SK-N-SH (cell line): ENCODE data around the gene TBC1D5. TPM values are rescaled to one million over a fixed set of nuclear protein-coding genes. Genes with fewer than 3 reads are reported as not detected.

ENCODE experiments used
- CTCF ChIA-PET: fragments of 300-600, 350-600 bp; formaldehyde crosslinking; extraction: SDS; loops from one replicate; lab custom pipeline; 2021; lab: Yijun Ruan, JAX
- POLR2A ChIA-PET: fragments of 350-600 bp; sonication (Branson Sonifier 250); formaldehyde crosslinking; extraction: SDS; loops from one replicate; lab custom pipeline; 2020; ENCODE audit warnings: antibody characterized with exemption, inconsistent platforms; lab: Yijun Ruan, JAX
- DNase-seq: peaks from one replicate; pipeline ENCODE4 v3.0.0; 2012
- H2AFZ ChIP-seq: fragments of 200-600 bp; sonication (generic); 2 replicates; pipeline ENCODE4 v1.8.1; 2016; ENCODE audit warnings: antibody characterized with exemption, mild to moderate bottlenecking, low read depth
- H3F3A ChIP-seq: fragments of 200-600 bp; sonication (generic); replicated peaks from 2 replicates; pipeline ENCODE3; 2016; ENCODE audit warnings: antibody characterized with exemption, mild to moderate bottlenecking; ENCODE audit not compliant: insufficient read depth
- H3K27ac ChIP-seq, 2 experiments: fragments of 200-500 bp in 1 of 2; fragments of 200-600 bp in 1 of 2; sonication (Bioruptor generic) in 1 of 2; sonication (generic), shearing (Covaris generic) in 1 of 2; 2 replicates each; pipeline versions ENCODE4 v1.5.1 to v1.6.1; 2014 to 2016; ENCODE audit warnings: low read depth in 2 of 2, inconsistent platforms in 1 of 2, low read length in 1 of 2, mild to moderate bottlenecking in 1 of 2, mixed read lengths in 1 of 2
- H3K27me3 ChIP-seq: fragments of 200-600 bp; sonication (generic), shearing (Covaris generic); 2 replicates; pipeline ENCODE4 v1.6.1; 2016; ENCODE audit warnings: mixed run types; ENCODE audit not compliant: insufficient read depth
- H3K36me3 ChIP-seq, 2 experiments: fragments of 200-500 bp in 1 of 2; fragments of 200-600 bp in 1 of 2; sonication (Bioruptor generic) in 1 of 2; sonication (generic) in 1 of 2; replicated peaks in 1 of 2; 2 replicates each; pipeline versions ENCODE3 to v1.5.1; 2014 to 2016; ENCODE audit warnings: low read length in 1 of 2, mild to moderate bottlenecking in 1 of 2; ENCODE audit not compliant: insufficient read depth in 2 of 2, control insufficient read depth in 1 of 2
- H3K4me1 ChIP-seq, 2 experiments: fragments of 200-500 bp in 1 of 2; fragments of 200-600 bp in 1 of 2; sonication (Bioruptor generic) in 1 of 2; sonication (generic), shearing (Covaris generic) in 1 of 2; 2 replicates each; pipeline versions ENCODE4 v1.5.1 to v1.6.1; 2014 to 2016; ENCODE audit warnings: low read depth in 1 of 2, low read length in 1 of 2, mixed run types in 1 of 2; ENCODE audit not compliant: insufficient read depth in 2 of 2, control insufficient read depth in 1 of 2
- H3K4me2 ChIP-seq: fragments of 200-600 bp; sonication (generic), shearing (Covaris generic); 2 replicates; pipeline ENCODE4 v1.6.1; 2017; ENCODE audit warnings: mixed run types
- H3K4me3 ChIP-seq, 2 experiments: fragments of 200-500 bp in 1 of 2; fragments of 200-600 bp in 1 of 2; sonication (Bioruptor generic) in 1 of 2; sonication (generic), shearing (Covaris generic) in 1 of 2; 2 replicates each; pipeline versions ENCODE4 v1.5.1 to v1.8.1; 2014 to 2016; ENCODE audit warnings: low read depth in 2 of 2, inconsistent platforms in 1 of 2, low read length in 1 of 2, mild to moderate bottlenecking in 1 of 2, mixed read lengths in 1 of 2, moderate library complexity in 1 of 2
- H3K79me2 ChIP-seq: fragments of 200-600 bp; sonication (generic); 2 replicates; pipeline ENCODE4 v1.8.1; 2017; ENCODE audit warnings: mild to moderate bottlenecking; ENCODE audit not compliant: insufficient read depth
- H3K9ac ChIP-seq: fragments of 200-600 bp; sonication (generic); 2 replicates; pipeline ENCODE4 v1.6.1; 2017; ENCODE audit warnings: mixed run types
- H3K9me2 ChIP-seq: fragments of 200-600 bp; sonication (generic); 2 replicates; pipeline ENCODE4 v1.6.1; 2017; ENCODE audit warnings: mixed run types
- H3K9me3 ChIP-seq: fragments of 200-600 bp; sonication (generic); 2 replicates; pipeline ENCODE4 v1.6.1; 2017; ENCODE audit warnings: mixed run types, mild to moderate bottlenecking, moderate library complexity
- H4K20me1 ChIP-seq: fragments of 200-600 bp; sonication (generic); 2 replicates; pipeline ENCODE4 v1.6.1; 2017; ENCODE audit warnings: mild to moderate bottlenecking, mixed run types; ENCODE audit not compliant: insufficient read depth
- CTCF ChIP-seq: fragments of 200-600 bp; sonication (generic); IDR thresholded peaks from 2 replicates; pipeline ENCODE4 v1.6.1; 2017; ENCODE audit warnings: antibody characterized with exemption, mild to moderate bottlenecking, moderate library complexity
- EP300 ChIP-seq, 2 experiments: IDR thresholded peaks; 2 replicates each; pipeline versions ENCODE4 v1.4.0 to v1.6.1; 2012; ENCODE audit warnings: borderline replicate concordance in 1 of 2, low read depth in 1 of 2, low read length in 1 of 2
- EZH2phosphoT487 ChIP-seq: fragments of 200-600 bp; sonication (generic); IDR thresholded peaks from 2 replicates; pipeline ENCODE4 v1.6.1; 2017; ENCODE audit warnings: low read depth, mixed run types, mild to moderate bottlenecking, antibody characterized with exemption, moderate library complexity, borderline replicate concordance
- FOXJ3 ChIP-seq: sonication (generic); formaldehyde crosslinking; IDR thresholded peaks from 2 replicates; pipeline ENCODE4 v1.5.1; 2020; ENCODE audit warnings: mild to moderate bottlenecking, missing genetic modification reagents
- FOXM1 ChIP-seq: IDR thresholded peaks from 2 replicates; pipeline ENCODE4 v1.4.0; 2012; ENCODE audit warnings: low read depth, mild to moderate bottlenecking
- GATA2 ChIP-seq: sonication (generic); formaldehyde crosslinking; IDR thresholded peaks from 2 replicates; pipeline ENCODE4 v1.5.0; 2020; ENCODE audit warnings: mild to moderate bottlenecking, missing genetic modification reagents
- IRF3 ChIP-seq: fragments of 150-350 bp; IDR thresholded peaks from 2 replicates; pipeline ENCODE4 v1.6.1; 2016; ENCODE audit warnings: mild to moderate bottlenecking, low read depth, low read length
- MXI1 ChIP-seq: IDR thresholded peaks from 2 replicates; pipeline ENCODE4 v1.6.1; 2012; ENCODE audit warnings: mild to moderate bottlenecking, low read depth, low read length, improper control_type of control experiment
- POLR2AphosphoS5 ChIP-seq: IDR thresholded peaks from 2 replicates; pipeline ENCODE4 v1.6.1; 2012; ENCODE audit warnings: low read depth, low read length
- RCOR1 ChIP-seq: fragments of 150-350 bp; IDR thresholded peaks from 2 replicates; pipeline ENCODE4 v1.6.1; 2017; ENCODE audit warnings: antibody characterized with exemption, low read length
- RFX5 ChIP-seq: IDR thresholded peaks from 2 replicates; pipeline ENCODE4 v1.6.1; 2012; ENCODE audit warnings: mild to moderate bottlenecking, improper control_type of control experiment, low read length
- RXRA ChIP-seq: IDR thresholded peaks from 2 replicates; pipeline ENCODE4 v1.4.0; 2012; ENCODE audit warnings: low read depth, mild to moderate bottlenecking, borderline replicate concordance
- SMC3 ChIP-seq: IDR thresholded peaks from 2 replicates; pipeline ENCODE4 v1.6.1; 2012; ENCODE audit warnings: low read depth, low read length, improper control_type of control experiment
- TAF1 ChIP-seq: IDR thresholded peaks from 2 replicates; pipeline ENCODE4 v1.6.1; 2012; ENCODE audit warnings: low read depth, mild to moderate bottlenecking, low read length, moderate library complexity, borderline replicate concordance
- TCF12 ChIP-seq: IDR thresholded peaks from 2 replicates; pipeline ENCODE4 v1.4.0; 2012
- USF1 ChIP-seq: IDR thresholded peaks from 2 replicates; pipeline ENCODE4 v1.4.0; 2012; ENCODE audit warnings: low read depth, borderline replicate concordance
- YY1 ChIP-seq: IDR thresholded peaks from 2 replicates; pipeline ENCODE4 v1.4.0; 2012; ENCODE audit warnings: low read depth, mild to moderate bottlenecking
- WGBS: methylation state at CpG from one replicate; pipeline ENCODE4 v1.1.6; 2017; ENCODE audit warnings: low lambda C conversion rate; 5-methylcytosine and 5-hydroxymethylcytosine counted together
- polyA plus RNA-seq, 3 experiments: library from polyadenylated mRNA; depleted of rRNA; stranded (reverse); fragments of >200 nt; gene quantifications; 2 replicates each; pipeline ENCODE4 v1.2.3, GENCODE V29; 2012
- TF ChIP-seq, protein P1 (sequence below): IDR thresholded peaks from 2 replicates; pipeline ENCODE4 v1.6.1; 2012; ENCODE audit warnings: mild to moderate bottlenecking, low read depth, low read length, moderate library complexity
- TF ChIP-seq, protein P2 (sequence below): fragments of 150-350 bp; IDR thresholded peaks from 2 replicates; pipeline ENCODE4 v1.6.1; 2017; ENCODE audit warnings: antibody characterized with exemption, low read length, low read depth, borderline replicate concordance
- TF ChIP-seq, protein P3 (sequence below): IDR thresholded peaks from 2 replicates; pipeline ENCODE4; 2012

TBC1D5 gene
- polyA plus RNA-seq, 1 of the 3 experiments (the other 2 are of a cell fraction): 19.5 TPM

DNA sequence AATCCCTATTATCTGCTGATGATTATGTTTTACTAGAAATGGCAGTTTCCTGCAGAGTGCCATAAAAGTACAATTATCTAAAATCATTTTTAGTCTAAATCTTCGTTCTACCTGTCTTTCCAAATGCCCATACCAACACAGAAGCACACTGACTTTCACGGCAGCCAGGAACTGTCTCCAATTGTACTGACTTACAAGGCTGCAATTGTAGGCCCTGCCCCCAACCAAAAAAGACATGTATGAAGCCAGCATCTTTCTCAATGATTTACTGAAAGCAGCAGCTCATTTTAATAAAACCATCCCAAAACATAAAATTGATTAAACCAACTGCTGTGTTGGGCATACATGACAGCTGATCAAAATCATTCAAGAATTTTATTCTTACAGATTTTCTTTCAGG lies 119.0 kb downstream of the TBC1D5 start:
- H3K36me3 ChIP-seq: peaks cover 4 to 8% of the 10 kb centered on the region in 2 experiments
- H3K27me3 ChIP-seq: no peaks in the 10 kb centered on the region
- no peaks in the 10 kb centered on the region for H3F3A ChIP-seq
- H2AFZ ChIP-seq: no peak overlapping the region
- no peak for TF ChIP-seq POLR2AphosphoS5
- TF ChIP-seq, protein P1, sequence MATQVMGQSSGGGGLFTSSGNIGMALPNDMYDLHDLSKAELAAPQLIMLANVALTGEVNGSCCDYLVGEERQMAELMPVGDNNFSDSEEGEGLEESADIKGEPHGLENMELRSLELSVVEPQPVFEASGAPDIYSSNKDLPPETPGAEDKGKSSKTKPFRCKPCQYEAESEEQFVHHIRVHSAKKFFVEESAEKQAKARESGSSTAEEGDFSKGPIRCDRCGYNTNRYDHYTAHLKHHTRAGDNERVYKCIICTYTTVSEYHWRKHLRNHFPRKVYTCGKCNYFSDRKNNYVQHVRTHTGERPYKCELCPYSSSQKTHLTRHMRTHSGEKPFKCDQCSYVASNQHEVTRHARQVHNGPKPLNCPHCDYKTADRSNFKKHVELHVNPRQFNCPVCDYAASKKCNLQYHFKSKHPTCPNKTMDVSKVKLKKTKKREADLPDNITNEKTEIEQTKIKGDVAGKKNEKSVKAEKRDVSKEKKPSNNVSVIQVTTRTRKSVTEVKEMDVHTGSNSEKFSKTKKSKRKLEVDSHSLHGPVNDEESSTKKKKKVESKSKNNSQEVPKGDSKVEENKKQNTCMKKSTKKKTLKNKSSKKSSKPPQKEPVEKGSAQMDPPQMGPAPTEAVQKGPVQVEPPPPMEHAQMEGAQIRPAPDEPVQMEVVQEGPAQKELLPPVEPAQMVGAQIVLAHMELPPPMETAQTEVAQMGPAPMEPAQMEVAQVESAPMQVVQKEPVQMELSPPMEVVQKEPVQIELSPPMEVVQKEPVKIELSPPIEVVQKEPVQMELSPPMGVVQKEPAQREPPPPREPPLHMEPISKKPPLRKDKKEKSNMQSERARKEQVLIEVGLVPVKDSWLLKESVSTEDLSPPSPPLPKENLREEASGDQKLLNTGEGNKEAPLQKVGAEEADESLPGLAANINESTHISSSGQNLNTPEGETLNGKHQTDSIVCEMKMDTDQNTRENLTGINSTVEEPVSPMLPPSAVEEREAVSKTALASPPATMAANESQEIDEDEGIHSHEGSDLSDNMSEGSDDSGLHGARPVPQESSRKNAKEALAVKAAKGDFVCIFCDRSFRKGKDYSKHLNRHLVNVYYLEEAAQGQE: no peak
- TF ChIP-seq EZH2phosphoT487: no peak
- no peak for TF ChIP-seq RXRA
- no peak for TF ChIP-seq FOXM1
- no peak for TF ChIP-seq FOXJ3
- no peak for TF ChIP-seq CTCF
- TF ChIP-seq TAF1: no peak
- TF ChIP-seq MXI1: no peak
- TF ChIP-seq EP300 (IDR thresholded peaks at IDR 0.05; ENCODE audit: borderline replicate concordance in 1 of 2, low read depth in 1 of 2, low read length in 1 of 2): no peak
- no peak for TF ChIP-seq SMC3
- TF ChIP-seq USF1: no peak
- no peak for TF ChIP-seq RCOR1
- TF ChIP-seq, protein P2, sequence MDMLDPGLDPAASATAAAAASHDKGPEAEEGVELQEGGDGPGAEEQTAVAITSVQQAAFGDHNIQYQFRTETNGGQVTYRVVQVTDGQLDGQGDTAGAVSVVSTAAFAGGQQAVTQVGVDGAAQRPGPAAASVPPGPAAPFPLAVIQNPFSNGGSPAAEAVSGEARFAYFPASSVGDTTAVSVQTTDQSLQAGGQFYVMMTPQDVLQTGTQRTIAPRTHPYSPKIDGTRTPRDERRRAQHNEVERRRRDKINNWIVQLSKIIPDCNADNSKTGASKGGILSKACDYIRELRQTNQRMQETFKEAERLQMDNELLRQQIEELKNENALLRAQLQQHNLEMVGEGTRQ: no peak
- TF ChIP-seq, protein P3, sequence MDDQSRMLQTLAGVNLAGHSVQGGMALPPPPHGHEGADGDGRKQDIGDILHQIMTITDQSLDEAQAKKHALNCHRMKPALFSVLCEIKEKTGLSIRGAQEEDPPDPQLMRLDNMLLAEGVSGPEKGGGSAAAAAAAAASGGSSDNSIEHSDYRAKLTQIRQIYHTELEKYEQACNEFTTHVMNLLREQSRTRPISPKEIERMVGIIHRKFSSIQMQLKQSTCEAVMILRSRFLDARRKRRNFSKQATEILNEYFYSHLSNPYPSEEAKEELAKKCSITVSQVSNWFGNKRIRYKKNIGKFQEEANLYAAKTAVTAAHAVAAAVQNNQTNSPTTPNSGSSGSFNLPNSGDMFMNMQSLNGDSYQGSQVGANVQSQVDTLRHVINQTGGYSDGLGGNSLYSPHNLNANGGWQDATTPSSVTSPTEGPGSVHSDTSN: no peak
- TF ChIP-seq YY1: no peak
- TF ChIP-seq GATA2 (CRISPR knock-in tag): no peak
- TF ChIP-seq TCF12: no peak
- no peak for TF ChIP-seq RFX5
- TF ChIP-seq IRF3: no peak
- no peak overlapping the region for H3K9ac ChIP-seq
- ChIA-PET CTCF (interaction anchor here (0.9 kb wide), 1 partner anchor 22 kb away, joined by 3 read pairs; no protein-coding TSS in a partner anchor), POLR2A (no interaction called here)
- no peak overlapping the region for H3K4me2 ChIP-seq
- WGBS: 97% methylated on average over 2 of the region's 2 CpGs
- peaks cover 0 to 5% of the 10 kb centered on the region in 2 experiments; a peak in 1 of 4 replicates for H3K4me1 ChIP-seq
- no peak for DNase-seq
- H3K9me3 ChIP-seq: no peaks in the 10 kb centered on the region
- 0 out of 2 replicates have a peak, but pooled peaks cover 3% of the 10 kb centered on the region for H3K79me2 ChIP-seq
- no peak overlapping the region for H3K27ac ChIP-seq
- no peaks in the 10 kb centered on the region for H4K20me1 ChIP-seq
- no peaks in the 10 kb centered on the region for H3K9me2 ChIP-seq
- H3K4me3 ChIP-seq: no peak overlapping the region
